Kidney (tissue), 14 donors: Measurements from ENCODE around the gene C11orf24. TPM values are rescaled to one million over a fixed set of nuclear protein-coding genes. Genes with fewer than 3 reads are reported as not detected.

Experiments used
- DNase-seq, 5 donors: peaks; one replicate each; pipeline ENCODE4 v3.0.0-alpha.2; 2013 to 2020
- FAIRE-seq: peaks from 2 replicates; lab custom pipeline; 2012; peaks lifted over from hg19 to GRCh38; lab: Jason Lieb, UNC
- H3K27ac ChIP-seq, 2 donors: one replicate each; pipeline ENCODE4 v1.7.0; 2013; ENCODE audit warnings: low read depth in 2 of 2, low read length in 2 of 2, inconsistent platforms in 1 of 2
- H3K27me3 ChIP-seq: one replicate; pipeline ENCODE4 v1.7.1; 2013; ENCODE audit warnings: low read length, inconsistent platforms; ENCODE audit not compliant: control insufficient read depth, insufficient read depth
- H3K36me3 ChIP-seq, 3 donors: one replicate each; pipeline versions ENCODE4 v1.7.0 to v1.7.1; 2013; ENCODE audit warnings: low read length in 3 of 3, control low read depth in 1 of 3, inconsistent platforms in 1 of 3; ENCODE audit not compliant: insufficient read depth in 3 of 3, control insufficient read depth in 2 of 3
- H3K4me1 ChIP-seq, 3 donors: one replicate each; pipeline versions ENCODE4 v1.7.0 to v1.7.1; 2013; ENCODE audit warnings: low read length in 3 of 3, inconsistent platforms in 1 of 3, low read depth in 1 of 3; ENCODE audit not compliant: control insufficient read depth in 2 of 3, insufficient read depth in 2 of 3
- H3K4me3 ChIP-seq, 3 donors: one replicate each; pipeline versions ENCODE4 v1.7.0 to v1.8.1; 2013; ENCODE audit warnings: low read length in 3 of 3, control low read depth in 1 of 3, inconsistent platforms in 1 of 3
- H3K9ac ChIP-seq, 3 donors: one replicate each; pipeline versions ENCODE4 v1.7.0 to v1.7.1; 2013; ENCODE audit warnings: low read length in 3 of 3, control low read depth in 1 of 3, inconsistent platforms in 1 of 3
- H3K9me3 ChIP-seq, 3 donors: one replicate each; pipeline versions ENCODE4 v1.7.0 to v1.7.1; 2013; ENCODE audit warnings: low read length in 3 of 3, control low read depth in 1 of 3, inconsistent platforms in 1 of 3; ENCODE audit not compliant: control insufficient read depth in 2 of 3, insufficient read depth in 1 of 3
- intact Hi-C: fragments of 100-400 bp; cut with DNase I; formaldehyde crosslinking; loops from one replicate; pipeline ENCODE4 v1.11.1; 2022
- polyA plus RNA-seq: library from polyadenylated mRNA; stranded (reverse); fragments of 350-450 nt; fragmentation: Illumina TruSeq; extraction: RNeasy Lipid Tissue Mini Kit (QIAGEN cat#74804); gene quantifications from one replicate; pipeline ENCODE4 v1.2.3, GENCODE V29; 2014; ENCODE audit warnings: low read depth, low replicate concordance; ENCODE audit not compliant: insufficient read depth
- total RNA-seq: library from RNA; stranded (reverse); fragmentation: NEBNext Ultra II Directional; extraction: Animal tissue kit (Norgen Biotek cat#: 25700); gene quantifications from one replicate; pipeline ENCODE4 v1.2.1, GENCODE V29; 2021
- TF ChIP-seq, protein P1 (sequence below): IDR thresholded peaks from 3 replicates; pipeline ENCODE4 v1.5.1; 2012; ENCODE audit warnings: mild to moderate bottlenecking, moderate library complexity, borderline replicate concordance; ENCODE audit not compliant: insufficient read depth; ENCODE audit errors: extremely low read depth
- donor health status: control.
- donor health status: control.
- donor health status: control.
- donor health status: control.
- donor health status: control.
- donor health status: DM: yes; HTN: yes; CAD: no.
- donor health status: Normal renal cell carcinoma (clear cell type).

Gene C11orf24
- total and polyA plus RNA-seq, 2 donors from 2014 or later = 18.6 to 31.7 TPM

DNA sequence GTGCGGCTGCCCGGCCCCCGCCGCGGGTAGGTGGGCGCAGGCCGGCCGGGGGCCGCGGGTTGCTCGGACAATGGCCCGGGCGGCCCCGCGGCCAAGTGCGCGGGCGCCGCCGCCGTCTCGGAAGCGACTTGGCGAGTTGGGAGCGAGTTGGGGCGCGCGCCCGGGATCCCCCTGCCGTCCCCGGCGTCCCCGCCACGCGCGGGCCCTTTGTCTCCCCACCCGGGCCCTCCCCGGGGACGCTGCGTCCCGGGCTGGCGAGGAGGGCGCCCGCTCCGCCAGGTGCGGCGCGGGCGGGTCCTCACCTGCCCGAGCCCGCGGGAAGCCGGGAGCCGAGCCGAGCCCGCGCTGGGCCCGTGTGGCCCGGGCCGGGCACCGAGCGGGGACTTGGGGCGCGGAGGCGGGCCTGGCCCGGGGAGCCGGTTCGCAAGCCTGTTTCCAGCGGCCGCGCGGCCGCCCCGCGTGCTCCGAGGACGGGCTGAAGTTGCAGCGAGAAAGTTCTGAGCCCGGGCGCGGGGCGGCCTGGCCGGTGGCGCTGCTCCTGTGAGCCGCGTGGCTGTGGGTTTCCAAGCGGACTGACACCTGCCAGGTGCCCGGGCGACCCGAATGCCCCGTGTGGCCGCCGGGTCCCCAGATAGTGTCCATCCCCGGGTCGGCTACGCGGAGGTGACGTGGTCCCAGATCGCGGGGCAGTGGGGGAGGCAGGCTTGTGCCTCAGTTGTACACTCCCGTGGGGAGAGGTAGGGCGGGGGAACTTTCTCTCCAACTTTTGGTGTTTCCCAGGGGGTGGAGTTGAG lies 41.2 kb upstream of the C11orf24 start:
- Histone ChIP-seq H3K4me3 (peak overlapping the region; percentile 61 to 70 (median 67)), H3K9me3 (no peaks in the 10 kb centered on the region), H3K4me1 (peaks cover 4 to 33% (median 15%) of the 10 kb centered on the region in 3 donors), H3K36me3 (no peaks in the 10 kb centered on the region), H3K9ac (peak overlapping the region; percentile 47 to 77 (median 54)), H3K27ac (peak overlapping the region; percentile 67 to 88), H3K27me3 (no peaks in the 10 kb centered on the region)
- intact Hi-C loops = loop anchor here (10.0 kb wide), 1 partner anchor 72 kb away; no protein-coding TSS in a partner anchor
- FAIRE-seq (no peak), DNase-seq (peak in 2 of 5 donors; percentile 47 to 64)
- TF ChIP-seq, protein P1, sequence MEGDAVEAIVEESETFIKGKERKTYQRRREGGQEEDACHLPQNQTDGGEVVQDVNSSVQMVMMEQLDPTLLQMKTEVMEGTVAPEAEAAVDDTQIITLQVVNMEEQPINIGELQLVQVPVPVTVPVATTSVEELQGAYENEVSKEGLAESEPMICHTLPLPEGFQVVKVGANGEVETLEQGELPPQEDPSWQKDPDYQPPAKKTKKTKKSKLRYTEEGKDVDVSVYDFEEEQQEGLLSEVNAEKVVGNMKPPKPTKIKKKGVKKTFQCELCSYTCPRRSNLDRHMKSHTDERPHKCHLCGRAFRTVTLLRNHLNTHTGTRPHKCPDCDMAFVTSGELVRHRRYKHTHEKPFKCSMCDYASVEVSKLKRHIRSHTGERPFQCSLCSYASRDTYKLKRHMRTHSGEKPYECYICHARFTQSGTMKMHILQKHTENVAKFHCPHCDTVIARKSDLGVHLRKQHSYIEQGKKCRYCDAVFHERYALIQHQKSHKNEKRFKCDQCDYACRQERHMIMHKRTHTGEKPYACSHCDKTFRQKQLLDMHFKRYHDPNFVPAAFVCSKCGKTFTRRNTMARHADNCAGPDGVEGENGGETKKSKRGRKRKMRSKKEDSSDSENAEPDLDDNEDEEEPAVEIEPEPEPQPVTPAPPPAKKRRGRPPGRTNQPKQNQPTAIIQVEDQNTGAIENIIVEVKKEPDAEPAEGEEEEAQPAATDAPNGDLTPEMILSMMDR = no peak

DNA sequence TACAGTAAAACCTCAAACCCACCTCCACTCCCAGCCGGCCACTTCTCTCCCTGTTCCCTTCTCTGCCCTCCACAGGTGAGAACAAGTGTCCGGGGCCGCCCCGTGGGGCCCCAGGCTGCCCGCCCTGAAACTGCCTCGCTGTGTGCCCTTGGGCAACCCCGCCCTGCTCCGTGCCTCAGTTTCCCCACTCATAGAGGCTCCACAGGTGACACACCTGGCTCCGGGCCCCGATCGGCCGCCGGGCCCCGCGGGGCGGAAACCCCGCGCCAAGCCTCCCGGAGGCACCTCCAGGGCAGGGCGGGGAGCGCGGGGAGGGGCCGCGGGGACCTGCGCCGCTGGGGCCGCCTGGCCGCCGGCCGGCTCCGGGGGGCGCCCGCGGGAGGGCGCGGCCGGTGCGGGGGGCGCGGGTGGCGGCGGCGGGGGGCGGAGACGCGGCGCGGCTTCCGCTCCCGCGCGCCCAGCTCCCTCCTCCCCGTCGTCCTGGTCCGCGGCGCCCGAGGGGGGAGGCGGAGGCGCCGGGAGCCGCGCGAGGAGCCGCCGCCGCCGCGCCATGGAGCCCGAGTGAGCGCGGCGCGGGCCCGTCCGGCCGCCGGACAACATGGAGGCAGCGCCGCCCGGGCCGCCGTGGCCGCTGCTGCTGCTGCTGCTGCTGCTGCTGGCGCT lies 40.5 kb upstream of the C11orf24 start, which contains the start of gene LRP5:
LRP5 (plus strand) TSS at position 475 of the 663 bp plus-strand sequence; CDS start at position 599, 124 bp downstream.
- Histone ChIP-seq H3K4me3 (peak within 1 kb of the TSS; percentile 61 to 70 (median 67)), H3K27ac (peak within 1 kb of the TSS; percentile 67 to 88), H3K9me3 (no peaks in the 10 kb centered on the region), H3K9ac (peak within 1 kb of the TSS; percentile 47 to 77 (median 54)), H3K4me1 (peaks cover 4 to 30% (median 15%) of the 10 kb centered on the region in 3 donors), H3K27me3 (no peaks in the 10 kb centered on the region), H3K36me3 (no peaks in the 10 kb centered on the region)
- FAIRE-seq (no peak), DNase-seq (peak in 3 of 5 donors; percentile 47 to 80 (median 72))
- intact Hi-C loops = loop anchor here (10.0 kb wide), 1 partner anchor 73 kb away; no protein-coding TSS in a partner anchor
- TF ChIP-seq, protein P1 = no peak

- H3K27me3 ChIP-seq = no peaks in the 10 kb centered on the region
- FAIRE-seq (no peak), DNase-seq (peak in 3 of 5 donors; percentile 47 to 63 (median 62))
- H3K27ac ChIP-seq = peak overlapping the region in 1 of 2 donors; percentile 48
- H3K9ac ChIP-seq = no peak overlapping the region
- no peaks in the 10 kb centered on the region for H3K9me3 ChIP-seq
- H3K4me3 ChIP-seq = no peak overlapping the region
- no peaks in the 10 kb centered on the region for H3K36me3 ChIP-seq
- peaks cover 4 to 23% (median 15%) of the 10 kb centered on the region in 3 donors for H3K4me1 ChIP-seq
- TF ChIP-seq, protein P1 = no peak
- intact Hi-C loops = loop anchor here (10.0 kb wide), 1 partner anchor 73 kb away; no protein-coding TSS in a partner anchor
Observed at GRCh38 chr11:68311160-68312116, 39.7 kb upstream of the C11orf24 start.
